H9 (cell line): ENCODE data around the gene CAMK2N1. TPM values are rescaled to one million over a fixed set of nuclear protein-coding genes. Genes with fewer than 3 reads are reported as not detected.

ENCODE experiments used
- DNase-seq: peaks from one replicate; pipeline ENCODE4 v3.0.0-alpha.2; 2017
- H2AFZ ChIP-seq: one replicate; pipeline ENCODE4 v1.6.1; 2013; ENCODE audit warnings: mild to moderate bottlenecking, low read length, control low read depth, moderate library complexity
- H2AK5ac ChIP-seq: 2 replicates; pipeline ENCODE4 v1.6.1; 2013; ENCODE audit warnings: low read length, control low read depth, mixed read lengths; ENCODE audit not compliant: insufficient read length
- H2BK120ac ChIP-seq: one replicate; pipeline ENCODE4 v1.6.1; 2013; ENCODE audit warnings: low read depth, mild to moderate bottlenecking, low read length, control low read depth, inconsistent platforms; ENCODE audit not compliant: poor library complexity, severe bottlenecking
- H2BK12ac ChIP-seq: 2 replicates; pipeline ENCODE4 v1.6.1; 2013; ENCODE audit warnings: low read length, control low read depth, mixed read lengths, low read depth; ENCODE audit not compliant: insufficient read length
- H2BK15ac ChIP-seq: 2 replicates; pipeline ENCODE4 v1.6.1; 2013; ENCODE audit warnings: low read depth, low read length, control low read depth
- H2BK20ac ChIP-seq: one replicate; pipeline ENCODE4 v1.6.1; 2013; ENCODE audit warnings: low read depth, mild to moderate bottlenecking, low read length, control low read depth, inconsistent platforms; ENCODE audit not compliant: poor library complexity, severe bottlenecking
- H2BK5ac ChIP-seq: 2 replicates; pipeline ENCODE4 v1.6.1; 2013; ENCODE audit warnings: low read length, control low read depth, mixed read lengths; ENCODE audit not compliant: insufficient read length
- H3K14ac ChIP-seq: 2 replicates; pipeline ENCODE4 v1.6.1; 2013; ENCODE audit warnings: low read length, control low read depth; ENCODE audit not compliant: insufficient read depth
- H3K18ac ChIP-seq: 2 replicates; pipeline ENCODE4 v1.6.1; 2013; ENCODE audit warnings: low read depth, mild to moderate bottlenecking, mixed read lengths, low read length, control low read depth; ENCODE audit not compliant: insufficient read length
- H3K23ac ChIP-seq: 2 replicates; pipeline ENCODE4 v1.6.1; 2013; ENCODE audit warnings: low read length, control low read depth, mixed read lengths, low read depth; ENCODE audit not compliant: insufficient read length
- H3K23me2 ChIP-seq: 2 replicates; pipeline ENCODE4 v1.6.1; 2013; ENCODE audit warnings: low read depth, mild to moderate bottlenecking, mixed read lengths, low read length, control low read depth; ENCODE audit not compliant: insufficient read length, poor library complexity, severe bottlenecking
- H3K27ac ChIP-seq: 2 replicates; pipeline ENCODE4 v1.5.1; 2013; ENCODE audit warnings: low read length, control low read depth, mixed read lengths, low read depth; ENCODE audit not compliant: insufficient read length
- H3K27me3 ChIP-seq: 2 replicates; pipeline ENCODE4 v1.6.1; 2013; ENCODE audit warnings: low read length, control low read depth, inconsistent platforms; ENCODE audit not compliant: insufficient read depth
- H3K4ac ChIP-seq: 2 replicates; pipeline ENCODE4 v1.6.1; 2013; ENCODE audit warnings: low read depth, mild to moderate bottlenecking, control low read depth, inconsistent platforms, low read length, moderate library complexity
- H3K4me1 ChIP-seq: 2 replicates; pipeline ENCODE4 v1.6.1; 2013; ENCODE audit warnings: low read length, control low read depth, inconsistent platforms; ENCODE audit not compliant: insufficient read depth
- H3K4me2 ChIP-seq: 2 replicates; pipeline ENCODE4 v1.6.1; 2013; ENCODE audit warnings: low read length, control low read depth, mixed read lengths; ENCODE audit not compliant: insufficient read length, insufficient read depth
- H3K56ac ChIP-seq: 2 replicates; pipeline ENCODE4 v1.6.1; 2013; ENCODE audit warnings: low read depth, mild to moderate bottlenecking, mixed read lengths, low read length, control low read depth; ENCODE audit not compliant: insufficient read length
- H3K79me1 ChIP-seq: 2 replicates; pipeline ENCODE4 v1.6.1; 2013; ENCODE audit warnings: low read depth, mild to moderate bottlenecking, moderate library complexity, low read length, control low read depth, inconsistent platforms; ENCODE audit not compliant: insufficient read depth, poor library complexity, severe bottlenecking
- H3K79me2 ChIP-seq: 2 replicates; pipeline ENCODE4 v1.6.1; 2013; ENCODE audit warnings: low read length, control low read depth, inconsistent platforms; ENCODE audit not compliant: insufficient read depth
- H3K9ac ChIP-seq: 2 replicates; pipeline ENCODE4 v1.6.1; 2013; ENCODE audit warnings: low read length, control low read depth, mixed read lengths; ENCODE audit not compliant: insufficient read length; ENCODE audit errors: extremely low read depth
- H3K9me3 ChIP-seq: one replicate; pipeline ENCODE4 v1.6.1; 2013; ENCODE audit warnings: low read depth, low read length, inconsistent platforms; ENCODE audit not compliant: control insufficient read depth
- H3T11ph ChIP-seq: one replicate; pipeline ENCODE4 v1.6.1; 2013; ENCODE audit warnings: mild to moderate bottlenecking, low read length, control low read depth, inconsistent platforms
- H4K20me1 ChIP-seq: one replicate; pipeline ENCODE4 v1.6.1; 2013; ENCODE audit not compliant: control insufficient read depth, insufficient read length, insufficient read depth
- H4K5ac ChIP-seq: 2 replicates; pipeline ENCODE4 v1.6.1; 2013; ENCODE audit warnings: low read depth, mild to moderate bottlenecking, mixed read lengths, low read length, control low read depth; ENCODE audit not compliant: insufficient read length
- H4K8ac ChIP-seq: replicated peaks from 2 replicates; pipeline ENCODE4 v1.6.1; 2013; ENCODE audit warnings: low read length, control low read depth, mixed read lengths, low read depth; ENCODE audit not compliant: insufficient read length
- H4K91ac ChIP-seq: 2 replicates; pipeline ENCODE4 v1.6.1; 2013; ENCODE audit warnings: low read depth, mild to moderate bottlenecking, moderate library complexity, mixed read lengths, low read length, control low read depth; ENCODE audit not compliant: insufficient read length
- H3K27ac Mint-ChIP-seq, 3 experiments: 2 replicates in 2 of 3; 3 replicates in 1 of 3; pipeline ENCODE4 v1.8.0; 2020 to 2021; ENCODE audit warnings: mixed read lengths in 3 of 3, mild to moderate bottlenecking in 1 of 3, moderate library complexity in 1 of 3
- H3K27me3 Mint-ChIP-seq: 2 replicates; pipeline ENCODE4 v1.8.0; 2021; ENCODE audit warnings: low read depth, mild to moderate bottlenecking, moderate library complexity, mixed read lengths
- H3K36me3 Mint-ChIP-seq, 3 experiments: 2 replicates in 2 of 3; 3 replicates in 1 of 3; pipeline ENCODE4 v1.8.0; 2020 to 2021; ENCODE audit warnings: low read depth in 3 of 3, mixed read lengths in 3 of 3; ENCODE audit not compliant: insufficient read depth in 1 of 3
- H3K4me1 Mint-ChIP-seq, 2 experiments: 2 replicates each; pipeline ENCODE4 v1.8.0; 2020; ENCODE audit warnings: mixed read lengths in 2 of 2
- H3K4me3 Mint-ChIP-seq, 2 experiments: 2 replicates in 1 of 2; 3 replicates in 1 of 2; pipeline ENCODE4 v1.8.0; 2020 to 2021; ENCODE audit warnings: mild to moderate bottlenecking in 2 of 2, mixed read lengths in 2 of 2, moderate library complexity in 1 of 2
- H3K9me3 Mint-ChIP-seq, 2 experiments: 2 replicates in 1 of 2; 3 replicates in 1 of 2; pipeline ENCODE4 v1.8.0; 2020; ENCODE audit warnings: mild to moderate bottlenecking in 2 of 2, mixed read lengths in 2 of 2, moderate library complexity in 1 of 2
- CTCF ChIP-seq: fragments of 200-600 bp; sonication (generic); conservative IDR thresholded peaks from 3 replicates; pipeline ENCODE4 v1.8.0; 2021; ENCODE audit warnings: antibody characterized with exemption, mild to moderate bottlenecking
- WGBS: extraction: QIAGEN DNeasy Blood & Tissue Kit; methylation state at CpG from one replicate; pipeline ENCODE4 v1.1.7; 2013; ENCODE audit warnings: missing lambda C conversion rate, low lambda C conversion rate, mixed read lengths; ENCODE audit not compliant: insufficient read length; ENCODE audit errors: extremely low coverage; 5-methylcytosine and 5-hydroxymethylcytosine counted together
- total RNA-seq: library from RNA; stranded (reverse); gene quantifications from 2 replicates; pipeline ENCODE4 v1.2.1, GENCODE V29; 2021

CAMK2N1 gene
- total RNA-seq, 1 experiment from 2014 or later = 1.2 TPM

DNA sequence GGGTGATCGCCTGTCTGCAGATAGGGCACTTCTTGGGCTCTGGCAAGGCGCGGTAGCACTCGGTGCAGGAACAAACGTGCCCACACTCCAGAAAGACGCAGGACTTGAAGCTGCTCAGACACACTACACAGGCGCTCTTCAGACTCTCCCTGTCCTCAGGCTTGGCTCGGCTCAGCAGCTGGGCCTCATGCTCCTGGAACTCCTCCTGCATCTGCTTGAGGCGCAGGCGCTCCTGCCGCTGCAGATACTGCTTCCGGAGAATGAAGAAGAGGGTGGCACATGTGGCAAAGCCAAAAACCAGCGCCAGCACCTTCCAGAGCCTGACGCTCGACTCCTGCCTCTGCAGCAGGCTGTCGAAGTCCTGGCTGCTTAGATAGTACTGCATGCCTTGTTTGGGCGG, 14.7 kb upstream of the CAMK2N1 start:
- no peak overlapping the region for H3K18ac ChIP-seq
- Mint-ChIP-seq H3K27me3 (peaks cover 6% of the 10 kb centered on the region), H3K4me1 (no peaks in the 10 kb centered on the region), H3K27ac (no peak overlapping the region), H3K4me3 (no peak overlapping the region), H3K36me3 (peaks cover 19 to 46% (median 40%) of the 10 kb centered on the region in 3 experiments; a peak in 6 of 7 replicates), H3K9me3 (no peaks in the 10 kb centered on the region)
- no peak overlapping the region for H3K56ac ChIP-seq
- DNase-seq = no peak
- H4K20me1 ChIP-seq = no peaks in the 10 kb centered on the region
- no peaks in the 10 kb centered on the region for H3K23me2 ChIP-seq
- no peak overlapping the region for H2BK15ac ChIP-seq
- H3K14ac ChIP-seq = no peak overlapping the region
- no peak overlapping the region for H2BK20ac ChIP-seq
- H3K27me3 ChIP-seq = no peaks in the 10 kb centered on the region
- no peak overlapping the region for H3K4ac ChIP-seq
- no peak overlapping the region for H2AFZ ChIP-seq
- no peak overlapping the region for H3T11ph ChIP-seq
- no CpG with 5 or more reads among the region's 17 CpGs for WGBS
- no peak overlapping the region for H4K8ac ChIP-seq
- peaks cover 1% of the 10 kb centered on the region; the same call in 1 of the 2 replicates for H3K79me2 ChIP-seq
- no peak overlapping the region for H3K27ac ChIP-seq
- H3K4me2 ChIP-seq = no peak overlapping the region
- no peak overlapping the region for H2BK120ac ChIP-seq
- H3K23ac ChIP-seq = no peak overlapping the region
- H3K9me3 ChIP-seq = no peaks in the 10 kb centered on the region
- no peak for TF ChIP-seq CTCF
- H2AK5ac ChIP-seq = no peak overlapping the region
- no peaks in the 10 kb centered on the region for H3K4me1 ChIP-seq
- H4K5ac ChIP-seq = no peak overlapping the region
- H3K9ac ChIP-seq = no peak overlapping the region
- H3K79me1 ChIP-seq = no peaks in the 10 kb centered on the region
- no peak overlapping the region for H4K91ac ChIP-seq
- H2BK12ac ChIP-seq = no peak overlapping the region
- no peak overlapping the region for H2BK5ac ChIP-seq
